Lower lobe of right lung (tissue), 2 donors: ENCODE measurements around the gene AP3S2. TPM values are rescaled to one million over a fixed set of nuclear protein-coding genes. Genes with fewer than 3 reads are reported as not detected.

ENCODE experiments used
- ATAC-seq, 2 donors: fragments of 200-7000 bp; cut with Tn5 transposase; one replicate each; pipeline ENCODE4 v1.9.1; 2020 to 2022; ENCODE audit warnings: mild to moderate bottlenecking in 2 of 2, moderate library complexity in 2 of 2
- DNase-seq: peaks from one replicate; pipeline ENCODE4 v3.0.0-alpha.2; 2020
- H3K27ac ChIP-seq: fragments of 200-600 bp; one replicate; pipeline ENCODE4 v1.8.0; 2022
- H3K27me3 ChIP-seq: fragments of 200-600 bp; one replicate; pipeline ENCODE4 v1.8.0; 2022; ENCODE audit warnings: low read depth
- H3K36me3 ChIP-seq: fragments of 200-600 bp; one replicate; pipeline ENCODE4 v1.8.0; 2022; ENCODE audit warnings: mild to moderate bottlenecking
- H3K4me1 ChIP-seq: fragments of 200-600 bp; one replicate; pipeline ENCODE4 v1.8.0; 2022
- H3K4me3 ChIP-seq: fragments of 200-600 bp; one replicate; pipeline ENCODE4 v1.8.0; 2022; ENCODE audit warnings: mild to moderate bottlenecking
- H3K9me3 ChIP-seq: fragments of 200-600 bp; one replicate; pipeline ENCODE4 v1.8.0; 2022
- intact Hi-C: fragments of 100-400 bp; cut with DNase I; formaldehyde crosslinking; loops from one replicate; pipeline ENCODE4 v1.11.0; 2022
- total RNA-seq: library from RNA; stranded (reverse); fragmentation: NEBNext Ultra II Directional; extraction: Animal tissue kit (Norgen Biotek cat#: 25700); gene quantifications from one replicate; pipeline ENCODE4 v1.2.1, GENCODE V29; 2021
- TF ChIP-seq, protein P1 (sequence below): fragments of 200-600 bp; IDR thresholded peaks from one replicate; pipeline ENCODE4 v1.8.0; 2022; ENCODE audit warnings: antibody characterized with exemption, mild to moderate bottlenecking
- donor health status: DM: no; HTN: yes; CAD: no; lungs with severe emphysema.

Gene AP3S2
- total RNA-seq, 1 donor from 2014 or later = 36.9 TPM

DNA sequence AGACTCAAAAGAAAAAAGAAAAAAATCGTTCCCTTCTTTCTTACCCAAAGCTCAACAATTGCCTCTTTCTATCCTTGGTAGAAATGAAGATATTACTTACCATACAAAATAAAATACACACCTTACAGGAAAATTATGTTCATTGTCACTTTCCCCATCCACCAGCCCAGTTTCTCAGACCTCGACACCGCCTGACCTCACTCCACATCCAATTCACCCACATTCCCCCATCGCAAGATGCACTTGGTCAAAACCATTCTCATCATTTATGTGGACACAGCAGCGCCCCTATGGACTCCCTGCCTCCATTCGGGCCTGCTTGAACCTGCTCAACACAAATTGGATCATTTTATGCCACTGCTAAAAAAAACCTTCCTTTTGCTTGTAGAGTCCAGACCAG is 86.1 kb downstream of the AP3S2 start:
- ATAC-seq = no peak
- Histone ChIP-seq H3K27ac (no peak overlapping the region), H3K4me3 (no peak overlapping the region), H3K36me3 (peaks cover 10% of the 10 kb centered on the region), H3K27me3 (no peaks in the 10 kb centered on the region), H3K4me1 (peaks cover 9% of the 10 kb centered on the region), H3K9me3 (no peaks in the 10 kb centered on the region)
- no peak for DNase-seq
- TF ChIP-seq, protein P1, sequence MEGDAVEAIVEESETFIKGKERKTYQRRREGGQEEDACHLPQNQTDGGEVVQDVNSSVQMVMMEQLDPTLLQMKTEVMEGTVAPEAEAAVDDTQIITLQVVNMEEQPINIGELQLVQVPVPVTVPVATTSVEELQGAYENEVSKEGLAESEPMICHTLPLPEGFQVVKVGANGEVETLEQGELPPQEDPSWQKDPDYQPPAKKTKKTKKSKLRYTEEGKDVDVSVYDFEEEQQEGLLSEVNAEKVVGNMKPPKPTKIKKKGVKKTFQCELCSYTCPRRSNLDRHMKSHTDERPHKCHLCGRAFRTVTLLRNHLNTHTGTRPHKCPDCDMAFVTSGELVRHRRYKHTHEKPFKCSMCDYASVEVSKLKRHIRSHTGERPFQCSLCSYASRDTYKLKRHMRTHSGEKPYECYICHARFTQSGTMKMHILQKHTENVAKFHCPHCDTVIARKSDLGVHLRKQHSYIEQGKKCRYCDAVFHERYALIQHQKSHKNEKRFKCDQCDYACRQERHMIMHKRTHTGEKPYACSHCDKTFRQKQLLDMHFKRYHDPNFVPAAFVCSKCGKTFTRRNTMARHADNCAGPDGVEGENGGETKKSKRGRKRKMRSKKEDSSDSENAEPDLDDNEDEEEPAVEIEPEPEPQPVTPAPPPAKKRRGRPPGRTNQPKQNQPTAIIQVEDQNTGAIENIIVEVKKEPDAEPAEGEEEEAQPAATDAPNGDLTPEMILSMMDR = no peak
- intact Hi-C loops = no loop called here

DNA sequence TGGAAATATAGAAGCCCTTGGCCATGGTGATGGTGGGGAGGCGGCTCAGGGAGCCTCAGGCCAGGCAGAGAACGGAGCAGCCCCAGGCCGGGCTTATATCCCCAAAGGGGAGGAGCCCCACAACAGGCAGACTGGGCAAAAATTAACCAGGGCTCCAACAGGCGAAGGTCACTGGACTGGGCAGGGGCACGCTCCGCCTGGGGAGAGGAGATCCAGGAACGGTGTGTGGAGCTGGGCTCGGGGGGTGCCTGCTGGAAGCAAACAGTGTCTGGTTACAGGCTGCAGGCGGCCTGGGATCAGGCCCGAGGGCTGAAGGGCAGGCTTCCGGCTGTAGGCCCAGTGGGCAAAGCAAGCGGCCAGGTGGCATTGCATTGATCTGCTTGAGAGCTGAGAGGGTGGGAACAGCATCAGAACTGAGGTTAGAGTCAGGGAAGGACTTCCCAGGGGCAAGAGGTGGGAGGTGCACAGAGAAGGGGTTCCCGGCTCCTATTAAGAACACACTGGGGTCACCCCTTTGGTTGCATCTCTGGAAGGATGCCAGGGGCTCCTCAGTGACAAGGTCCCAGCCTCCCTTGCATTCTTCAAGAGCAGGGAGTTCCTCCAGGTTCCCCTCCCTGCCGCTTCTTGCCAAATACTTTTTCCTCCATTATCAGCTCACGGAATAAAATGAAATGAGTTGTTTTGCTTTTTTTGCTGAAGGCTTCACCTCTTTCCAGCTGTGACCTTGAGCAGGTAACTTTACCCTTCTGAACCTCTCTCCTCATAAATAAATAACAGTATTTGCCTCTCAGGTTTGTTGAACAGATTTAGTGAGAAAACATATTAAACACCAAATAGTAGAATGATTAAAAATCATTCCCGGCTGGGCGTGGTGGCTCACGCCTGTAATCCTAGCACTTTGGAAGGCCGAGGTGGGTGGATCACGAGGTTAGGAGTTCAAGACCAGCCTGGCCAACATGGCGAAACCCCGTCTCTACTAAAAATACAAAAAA is 86.9 kb downstream of the AP3S2 start:
- Histone ChIP-seq H3K27me3 (no peaks in the 10 kb centered on the region), H3K27ac (no peak overlapping the region), H3K4me1 (peaks cover 4% of the 10 kb centered on the region), H3K4me3 (no peak overlapping the region), H3K9me3 (no peaks in the 10 kb centered on the region), H3K36me3 (peaks cover 11% of the 10 kb centered on the region)
- TF ChIP-seq, protein P1 = no peak
- no peak for ATAC-seq
- intact Hi-C loops = no loop called here
- peak; percentile 14 for DNase-seq

DNA sequence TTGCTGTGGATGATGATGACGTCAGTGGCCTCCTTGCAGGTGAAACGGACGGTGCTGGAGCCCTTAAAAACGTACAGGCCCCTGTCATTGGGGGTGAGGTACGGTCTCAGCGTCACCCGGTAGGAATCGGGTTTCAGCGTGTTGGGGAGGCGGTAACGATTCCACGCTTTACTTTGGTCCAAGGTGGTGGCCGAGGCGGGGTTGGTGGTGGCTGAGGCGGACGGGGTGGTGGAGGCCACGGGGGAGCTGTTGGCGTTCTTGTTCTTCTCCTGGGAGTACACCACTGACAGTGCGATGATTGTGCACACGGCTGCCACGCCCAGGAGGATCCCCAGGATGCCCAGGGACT is 87.6 kb downstream of the AP3S2 start:
- Histone ChIP-seq H3K4me1 (no peaks in the 10 kb centered on the region), H3K36me3 (peaks cover 17% of the 10 kb centered on the region), H3K4me3 (no peak overlapping the region), H3K27me3 (no peaks in the 10 kb centered on the region), H3K27ac (no peak overlapping the region), H3K9me3 (no peaks in the 10 kb centered on the region)
- DNase-seq = peak; percentile 20
- TF ChIP-seq, protein P1 = no peak
- ATAC-seq = no peak
- intact Hi-C loops = no loop called here

DNA sequence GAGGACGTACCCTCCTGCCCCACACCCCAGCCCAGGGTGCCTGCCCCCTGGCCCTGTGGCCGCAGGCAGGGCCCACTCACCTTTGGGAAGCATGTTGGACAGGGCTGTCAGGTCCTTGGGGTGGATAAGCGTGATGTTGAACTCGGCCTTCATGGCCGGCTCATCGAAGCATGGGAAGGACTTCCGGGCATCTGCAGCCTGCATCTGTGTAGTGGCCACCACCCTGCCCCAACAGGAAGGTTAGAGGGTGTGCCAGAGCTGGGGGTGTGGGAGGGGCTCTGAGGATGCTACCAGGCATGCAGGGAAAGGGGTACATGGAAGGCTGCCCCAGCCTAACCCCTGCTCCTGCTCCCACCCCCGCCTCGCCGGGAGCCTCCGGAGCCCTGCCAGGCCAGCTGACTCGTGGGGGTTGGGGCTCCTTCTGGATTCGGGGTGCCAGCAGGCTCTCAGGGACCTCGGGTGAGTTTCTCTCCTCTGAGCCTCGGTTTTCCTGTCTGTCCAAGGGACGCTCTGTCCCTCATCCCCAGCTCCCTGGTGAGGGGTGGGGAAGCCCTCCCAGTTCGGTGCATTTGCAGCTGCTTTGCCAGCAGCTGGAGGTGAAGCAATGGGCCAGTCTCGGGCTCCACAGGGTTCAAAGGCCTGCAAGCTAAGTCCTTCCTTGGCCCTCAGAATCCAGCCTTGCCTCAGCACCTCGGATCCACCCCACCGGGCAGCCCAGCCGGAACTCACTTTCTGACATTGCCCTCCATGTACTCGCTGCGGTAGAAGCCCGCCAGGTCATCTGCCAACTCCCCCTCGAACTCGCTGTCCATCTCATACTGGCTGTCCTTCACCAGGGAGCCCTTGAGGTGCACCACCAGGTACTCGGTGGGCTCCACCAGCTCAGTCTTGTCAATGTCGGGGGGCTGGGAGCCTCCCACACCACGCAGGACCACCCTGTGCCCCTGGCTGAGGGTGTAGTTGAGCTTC is 88.3 kb downstream of the AP3S2 start:
- Histone ChIP-seq H3K27me3 (no peaks in the 10 kb centered on the region), H3K4me1 (no peaks in the 10 kb centered on the region), H3K4me3 (no peak overlapping the region), H3K9me3 (no peaks in the 10 kb centered on the region), H3K36me3 (peaks cover 24% of the 10 kb centered on the region), H3K27ac (no peak overlapping the region)
- ATAC-seq (no peak), DNase-seq (peak; percentile 28)
- TF ChIP-seq, protein P1 = no peak
- intact Hi-C loops = no loop called here
